ENCODE data around the gene GUCA2B.

GRCh38 chr1:42138586-42138985 is 14.6 kb upstream of the GUCA2B start:
- TF ChIP-seq CTCF (conservative IDR thresholded peaks at IDR 0.05; ENCODE audit: low read depth, low read length): no peak
- TF ChIP-seq BHLHE40 (IDR thresholded peaks at IDR 0.05; ENCODE audit: low read depth, low read length): no peak
- no peak for TF ChIP-seq SMC3 (IDR thresholded peaks at IDR 0.05; ENCODE audit: low read depth, low read length)
- TF ChIP-seq POLR2A (IDR thresholded peaks at IDR 0.05; ENCODE audit: low read depth, low read length): no peak
- TF ChIP-seq RAD21 (IDR thresholded peaks at IDR 0.05; ENCODE audit: low read length): no peak
- TF ChIP-seq CEBPB (IDR thresholded peaks at IDR 0.05; ENCODE audit: low read depth, low read length): no peak
- TF ChIP-seq, protein P1, sequence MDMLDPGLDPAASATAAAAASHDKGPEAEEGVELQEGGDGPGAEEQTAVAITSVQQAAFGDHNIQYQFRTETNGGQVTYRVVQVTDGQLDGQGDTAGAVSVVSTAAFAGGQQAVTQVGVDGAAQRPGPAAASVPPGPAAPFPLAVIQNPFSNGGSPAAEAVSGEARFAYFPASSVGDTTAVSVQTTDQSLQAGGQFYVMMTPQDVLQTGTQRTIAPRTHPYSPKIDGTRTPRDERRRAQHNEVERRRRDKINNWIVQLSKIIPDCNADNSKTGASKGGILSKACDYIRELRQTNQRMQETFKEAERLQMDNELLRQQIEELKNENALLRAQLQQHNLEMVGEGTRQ (IDR thresholded peaks at IDR 0.05; ENCODE audit: low read depth, low read length): no peak
- no peak for TF ChIP-seq RFX5 (IDR thresholded peaks at IDR 0.05; ENCODE audit: low read depth, low read length)
- TF ChIP-seq RCOR1 (IDR thresholded peaks at IDR 0.05; ENCODE audit: insufficient replicate concordance, low read length): no peak
- TF ChIP-seq MAZ (IDR thresholded peaks at IDR 0.05; ENCODE audit: borderline replicate concordance, low read depth, low read length): no peak

All from IMR-90 (cell line).